Measurements from ENCODE around the gene GTF3A. TPM values are rescaled to one million over a fixed set of nuclear protein-coding genes. Genes with fewer than 3 reads are reported as not detected.
A peak's percentile ranks its signal among the peaks of the same experiment; 100 is the strongest.
"Not testable (repeated sequence)": the region's sequence is repeated elsewhere in the genome, so short reads cannot be mapped to it uniquely, and the experiment has no call there.

The GTF3A gene
- total and polyA plus RNA-seq, 2 donors, result 247 to 293 TPM

DNA sequence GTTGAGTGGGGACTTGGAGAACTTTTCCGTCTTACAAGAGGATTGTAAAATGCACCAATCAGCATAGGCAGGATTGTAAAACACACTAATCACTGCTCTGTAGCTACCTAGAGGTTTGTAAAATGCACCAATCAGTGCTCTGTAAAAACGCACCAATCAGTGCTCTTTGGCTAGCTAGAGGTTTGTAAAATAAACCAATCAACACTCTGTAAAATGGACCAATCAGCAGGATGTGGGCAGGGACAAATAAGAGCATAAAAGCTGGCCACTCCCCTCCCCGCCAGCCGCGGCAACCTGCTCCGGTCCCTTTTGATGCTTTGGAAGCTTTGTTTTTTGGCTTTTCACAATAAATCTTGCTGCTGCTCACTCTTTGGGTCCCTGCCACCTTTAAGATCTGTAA is 24.0 kb upstream of the GTF3A start:
- H3K36me3 ChIP-seq (ENCODE audit: control insufficient read depth in 2 of 2, insufficient read depth in 2 of 2, low read length in 1 of 2); H3K9me3 ChIP-seq (ENCODE audit: control insufficient read depth in 2 of 2, insufficient read depth in 1 of 2, low read length in 1 of 2); H3K4me3 ChIP-seq (ENCODE audit: low read length in 2 of 2); DNase-seq (ENCODE audit: low read depth in 6 of 9, low spot score in 9 of 9); H3K4me1 ChIP-seq (ENCODE audit: control insufficient read depth in 2 of 2, insufficient read depth in 2 of 2, low read length in 2 of 2); H3K27me3 ChIP-seq (ENCODE audit: control insufficient read depth in 2 of 2, insufficient read depth in 1 of 2, low read length in 1 of 2); H3K27ac ChIP-seq (ENCODE audit: low read depth in 1 of 2, low read length in 1 of 2): not testable (repeated sequence)
- 98% methylated on average over 6 of the region's 6 CpGs for WGBS

DNA sequence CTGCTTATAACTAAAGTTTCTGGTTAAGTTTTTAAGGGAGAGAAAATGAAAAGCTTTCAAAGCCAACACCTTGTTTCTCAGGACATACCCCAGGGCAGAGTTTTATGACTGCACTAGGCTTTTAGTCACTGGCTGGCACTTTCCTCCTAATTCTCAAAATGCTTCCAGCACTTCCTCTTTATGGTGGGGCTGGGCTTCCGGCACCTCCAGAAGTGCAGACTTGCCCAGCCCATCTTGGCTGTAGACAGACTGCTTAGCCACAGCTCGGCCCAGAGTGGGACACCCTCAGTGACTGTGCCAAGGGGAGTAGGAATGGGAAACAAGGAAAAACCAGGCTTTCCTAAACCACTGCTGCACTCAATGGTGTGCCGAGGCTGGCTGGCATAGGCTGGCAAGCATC is 23.2 kb upstream of the GTF3A start:
- no peak for DNase-seq (ENCODE audit: low read depth in 6 of 9, low spot score in 9 of 9)
- WGBS, result 24% methylated on average over 3 of the region's 3 CpGs
- Histone ChIP-seq H3K4me3 (ENCODE audit: low read length in 2 of 2) (no peak overlapping the region), H3K27ac (ENCODE audit: low read depth in 1 of 2, low read length in 1 of 2) (no peak overlapping the region), H3K36me3 (ENCODE audit: control insufficient read depth in 2 of 2, insufficient read depth in 2 of 2, low read length in 1 of 2) (no peaks in the 10 kb centered on the region), H3K27me3 (ENCODE audit: control insufficient read depth in 2 of 2, insufficient read depth in 1 of 2, low read length in 1 of 2) (no peaks in the 10 kb centered on the region), H3K4me1 (ENCODE audit: control insufficient read depth in 2 of 2, insufficient read depth in 2 of 2, low read length in 2 of 2) (no peaks in the 10 kb centered on the region), H3K9me3 (ENCODE audit: control insufficient read depth in 2 of 2, insufficient read depth in 1 of 2, low read length in 1 of 2) (peaks cover 0 to 4% of the 10 kb centered on the region in 2 donors)

DNA sequence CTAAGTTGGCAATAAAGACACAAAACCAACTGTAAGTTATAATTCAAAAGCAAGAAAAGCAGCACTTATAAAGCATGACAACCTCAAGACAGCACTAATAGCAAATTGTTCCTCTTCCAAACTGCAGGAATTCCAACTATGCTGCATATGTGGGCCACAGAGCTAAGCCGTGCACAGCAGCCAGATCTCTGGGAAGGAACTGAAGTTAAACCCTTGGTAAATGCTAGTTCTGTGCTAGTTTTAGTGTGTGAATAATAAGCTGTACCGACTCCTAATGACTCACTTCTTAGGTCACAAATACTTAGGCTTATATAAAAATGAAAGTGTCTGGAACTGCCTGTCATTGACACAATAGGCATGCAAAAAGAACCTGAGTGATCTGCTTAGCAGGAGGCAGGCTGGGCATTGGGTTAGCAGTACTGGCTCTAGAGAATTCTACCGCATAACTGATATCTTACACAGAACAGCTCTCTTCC is 21.2 kb upstream of the GTF3A start:
- Histone ChIP-seq H3K4me3 (ENCODE audit: low read length in 2 of 2) (no peak overlapping the region), H3K27me3 (ENCODE audit: control insufficient read depth in 2 of 2, insufficient read depth in 1 of 2, low read length in 1 of 2) (no peaks in the 10 kb centered on the region), H3K27ac (ENCODE audit: low read depth in 1 of 2, low read length in 1 of 2) (no peak overlapping the region), H3K36me3 (ENCODE audit: control insufficient read depth in 2 of 2, insufficient read depth in 2 of 2, low read length in 1 of 2) (no peaks in the 10 kb centered on the region), H3K4me1 (ENCODE audit: control insufficient read depth in 2 of 2, insufficient read depth in 2 of 2, low read length in 2 of 2) (peaks cover 0 to 3% of the 10 kb centered on the region in 2 donors), H3K9me3 (ENCODE audit: control insufficient read depth in 2 of 2, insufficient read depth in 1 of 2, low read length in 1 of 2) (peaks cover 0 to 4% of the 10 kb centered on the region in 2 donors)
- 91% methylated on average over 3 of the region's 3 CpGs for WGBS
- DNase-seq (ENCODE audit: low read depth in 6 of 9, low spot score in 9 of 9), result no peak

DNA sequence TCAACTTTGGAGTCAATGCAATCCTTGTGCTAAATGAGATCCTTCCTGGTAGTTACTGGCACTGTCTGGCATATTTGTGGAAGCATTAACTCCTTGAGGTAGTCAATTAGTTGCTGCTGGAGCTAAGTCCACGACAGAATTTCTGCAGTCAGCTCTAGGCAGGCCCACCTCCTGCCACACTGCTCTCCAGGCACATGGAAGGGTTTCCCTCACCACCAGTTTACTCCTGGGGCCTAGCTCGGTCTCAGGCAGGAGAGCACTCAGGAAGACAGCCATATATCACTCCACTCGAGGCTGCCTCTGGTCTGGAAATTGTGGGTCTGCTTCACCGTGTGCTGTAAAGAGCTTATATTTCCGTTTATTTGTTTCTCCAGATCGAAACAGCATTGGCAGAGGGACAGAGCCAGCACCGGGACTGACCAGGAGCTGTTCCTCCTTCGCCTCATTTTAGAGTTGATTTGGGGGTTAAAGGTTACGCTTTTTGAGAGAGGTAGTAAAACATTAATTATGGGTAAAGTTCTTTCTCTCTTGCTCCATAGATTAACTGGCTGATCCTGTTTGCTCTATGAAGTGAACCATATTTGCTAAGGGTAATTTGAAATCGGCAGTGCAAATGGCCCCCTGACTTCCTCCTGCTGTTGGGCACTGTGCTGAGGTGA is 20.6 kb upstream of the GTF3A start:
- DNase-seq (ENCODE audit: low read depth in 6 of 9, low spot score in 9 of 9), result no peak
- Histone ChIP-seq H3K4me3 (ENCODE audit: low read length in 2 of 2) (no peak overlapping the region), H3K4me1 (ENCODE audit: control insufficient read depth in 2 of 2, insufficient read depth in 2 of 2, low read length in 2 of 2) (peaks cover 0 to 3% of the 10 kb centered on the region in 2 donors), H3K27me3 (ENCODE audit: control insufficient read depth in 2 of 2, insufficient read depth in 1 of 2, low read length in 1 of 2) (no peaks in the 10 kb centered on the region), H3K9me3 (ENCODE audit: control insufficient read depth in 2 of 2, insufficient read depth in 1 of 2, low read length in 1 of 2) (peaks cover 0 to 4% of the 10 kb centered on the region in 2 donors), H3K27ac (ENCODE audit: low read depth in 1 of 2, low read length in 1 of 2) (no peak overlapping the region), H3K36me3 (ENCODE audit: control insufficient read depth in 2 of 2, insufficient read depth in 2 of 2, low read length in 1 of 2) (no peaks in the 10 kb centered on the region)
- 82% methylated on average over 10 of the region's 10 CpGs for WGBS

DNA sequence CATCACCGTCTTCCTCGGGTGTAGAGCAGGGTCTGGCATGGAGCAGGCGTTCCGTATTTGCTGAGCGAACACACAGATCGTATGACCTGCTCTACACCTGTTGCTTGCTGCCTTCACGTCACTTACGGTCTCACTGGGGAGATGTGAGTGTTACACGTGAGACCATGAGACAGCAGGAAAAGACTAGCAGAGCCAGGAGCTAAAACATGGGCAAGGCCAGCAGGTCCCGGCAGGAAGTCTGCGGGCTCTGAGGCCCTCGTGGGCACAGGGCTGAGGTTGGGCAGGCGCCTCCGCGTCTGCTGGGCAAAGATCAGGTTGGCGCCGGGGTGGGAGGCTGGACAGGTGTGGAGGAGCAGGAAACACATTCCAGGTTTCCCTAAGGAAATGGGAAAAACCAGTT is 19.7 kb upstream of the GTF3A start:
- Histone ChIP-seq H3K4me3 (ENCODE audit: low read length in 2 of 2) (no peak overlapping the region), H3K4me1 (ENCODE audit: control insufficient read depth in 2 of 2, insufficient read depth in 2 of 2, low read length in 2 of 2) (peaks cover 0 to 3% of the 10 kb centered on the region in 2 donors), H3K36me3 (ENCODE audit: control insufficient read depth in 2 of 2, insufficient read depth in 2 of 2, low read length in 1 of 2) (no peaks in the 10 kb centered on the region), H3K9me3 (ENCODE audit: control insufficient read depth in 2 of 2, insufficient read depth in 1 of 2, low read length in 1 of 2) (peaks cover 0 to 4% of the 10 kb centered on the region in 2 donors), H3K27me3 (ENCODE audit: control insufficient read depth in 2 of 2, insufficient read depth in 1 of 2, low read length in 1 of 2) (no peaks in the 10 kb centered on the region), H3K27ac (ENCODE audit: low read depth in 1 of 2, low read length in 1 of 2) (no peak overlapping the region)
- no peak for DNase-seq (ENCODE audit: low read depth in 6 of 9, low spot score in 9 of 9)
- WGBS, result 69% methylated on average over 17 of the region's 17 CpGs

DNA sequence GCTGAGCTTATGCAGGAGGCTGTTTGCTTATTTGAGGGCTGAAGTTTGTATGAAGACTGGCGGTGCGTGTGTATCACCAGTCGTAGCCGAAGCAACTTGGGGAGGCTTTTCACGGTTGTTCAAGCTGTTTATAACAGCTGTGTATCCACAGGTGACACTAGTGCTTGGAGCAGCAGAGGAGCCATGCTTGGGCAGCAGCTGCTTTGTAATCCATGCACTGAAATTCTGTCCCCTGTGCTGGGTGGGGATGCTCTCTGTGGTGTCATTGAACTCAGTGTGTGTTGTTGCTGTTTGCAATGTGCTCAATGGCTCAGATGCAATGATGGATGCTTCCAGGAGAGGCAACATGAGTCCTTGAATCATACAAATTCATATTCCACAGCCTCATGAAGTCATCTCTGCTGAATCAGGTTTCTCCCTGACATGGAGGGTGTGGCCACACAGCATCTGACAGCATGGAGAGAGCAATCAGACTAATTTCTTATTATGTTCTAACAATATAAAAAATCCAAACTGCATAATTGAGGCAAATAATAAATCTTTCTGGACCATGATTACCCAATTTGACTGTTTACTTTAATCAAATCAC is 18.8 kb upstream of the GTF3A start:
- DNase-seq (ENCODE audit: low read depth in 6 of 9, low spot score in 9 of 9), result no peak
- WGBS, result 95% methylated on average over 5 of the region's 5 CpGs

DNA sequence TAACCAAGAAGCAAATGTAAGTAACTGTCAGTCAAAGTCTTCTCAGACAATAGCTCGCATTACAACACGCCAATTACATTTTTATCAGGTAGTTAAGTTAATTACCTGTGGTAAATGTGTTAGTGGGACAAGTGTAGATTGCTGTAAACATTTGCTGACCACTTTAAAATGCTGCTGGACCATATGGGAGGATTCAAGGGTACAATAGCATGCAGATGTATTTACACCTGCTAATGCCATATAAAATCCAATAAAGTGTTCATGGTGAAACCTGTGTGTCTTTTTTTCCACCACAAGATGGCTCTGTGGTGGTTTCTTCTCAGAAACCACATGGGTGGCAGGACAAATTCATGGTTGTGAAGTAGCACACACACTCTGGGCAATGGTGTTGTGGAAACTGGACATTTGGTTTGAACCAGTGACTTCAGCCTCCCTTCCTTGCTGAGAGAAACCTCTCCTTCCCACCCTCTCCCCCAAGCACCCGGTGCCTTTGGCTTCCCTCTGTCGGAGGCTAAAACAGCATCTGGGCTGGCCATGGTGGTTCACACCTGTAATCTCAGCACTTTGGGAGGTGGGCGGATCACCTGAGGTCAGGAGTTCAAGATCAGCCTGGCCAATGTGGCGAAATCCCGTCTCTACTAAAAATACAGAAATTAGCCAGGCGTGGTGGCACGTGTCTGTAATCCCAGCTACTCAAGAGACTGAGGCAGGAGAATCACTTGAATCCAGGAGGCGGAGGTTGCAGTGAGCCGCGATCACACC is 18.1 kb upstream of the GTF3A start:
- Histone ChIP-seq H3K4me1 (ENCODE audit: control insufficient read depth in 2 of 2, insufficient read depth in 2 of 2, low read length in 2 of 2) (peaks cover 0 to 3% of the 10 kb centered on the region in 2 donors), H3K27me3 (ENCODE audit: control insufficient read depth in 2 of 2, insufficient read depth in 1 of 2, low read length in 1 of 2) (no peaks in the 10 kb centered on the region), H3K27ac (ENCODE audit: low read depth in 1 of 2, low read length in 1 of 2) (no peak overlapping the region), H3K9me3 (ENCODE audit: control insufficient read depth in 2 of 2, insufficient read depth in 1 of 2, low read length in 1 of 2) (no peaks in the 10 kb centered on the region), H3K4me3 (ENCODE audit: low read length in 2 of 2) (no peak overlapping the region), H3K36me3 (ENCODE audit: control insufficient read depth in 2 of 2, insufficient read depth in 2 of 2, low read length in 1 of 2) (no peaks in the 10 kb centered on the region)
- WGBS, result 92% methylated on average over 12 of the region's 12 CpGs
- peak in 7 of 9 donors; percentile 35 to 75 (median 48) for DNase-seq (ENCODE audit: low read depth in 6 of 9, low spot score in 9 of 9)

More for the DNA sequence above, 18.8 kb upstream of the GTF3A start:
- H3K4me3 ChIP-seq (ENCODE audit: low read length in 2 of 2), result no peak overlapping the region
- peaks cover 0 to under 1% of the 10 kb centered on the region in 2 donors for H3K9me3 ChIP-seq (ENCODE audit: control insufficient read depth in 2 of 2, insufficient read depth in 1 of 2, low read length in 1 of 2)
- peaks cover 0 to 3% of the 10 kb centered on the region in 2 donors for H3K4me1 ChIP-seq (ENCODE audit: control insufficient read depth in 2 of 2, insufficient read depth in 2 of 2, low read length in 2 of 2)
- H3K27me3 ChIP-seq (ENCODE audit: control insufficient read depth in 2 of 2, insufficient read depth in 1 of 2, low read length in 1 of 2), result no peaks in the 10 kb centered on the region
- H3K27ac ChIP-seq (ENCODE audit: low read depth in 1 of 2, low read length in 1 of 2), result no peak overlapping the region
- H3K36me3 ChIP-seq (ENCODE audit: control insufficient read depth in 2 of 2, insufficient read depth in 2 of 2, low read length in 1 of 2), result no peaks in the 10 kb centered on the region

DNA sequence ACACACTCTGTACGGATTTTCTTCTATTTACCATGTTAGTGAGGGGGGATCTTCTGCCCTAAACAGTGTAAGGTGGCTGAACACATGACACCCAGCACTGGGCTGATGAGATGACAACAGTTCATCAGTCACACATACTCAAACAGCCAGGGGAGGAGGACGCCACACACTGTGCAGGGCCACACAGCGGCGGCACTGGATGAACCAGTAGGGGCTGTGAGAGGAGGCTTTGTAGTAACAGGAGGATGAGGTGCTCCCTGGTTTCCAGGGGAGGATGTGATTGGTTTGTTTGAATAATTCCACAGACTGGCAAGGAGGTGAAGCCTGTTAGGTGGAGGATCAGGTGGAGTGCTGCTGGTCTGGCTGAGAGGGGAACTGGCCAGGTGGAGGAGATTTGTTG is 16.3 kb upstream of the GTF3A start:
- Histone ChIP-seq H3K27ac (ENCODE audit: low read depth in 1 of 2, low read length in 1 of 2) (no peak overlapping the region), H3K4me1 (ENCODE audit: control insufficient read depth in 2 of 2, insufficient read depth in 2 of 2, low read length in 2 of 2) (peaks cover 0 to 3% of the 10 kb centered on the region in 2 donors), H3K9me3 (ENCODE audit: control insufficient read depth in 2 of 2, insufficient read depth in 1 of 2, low read length in 1 of 2) (no peaks in the 10 kb centered on the region), H3K4me3 (ENCODE audit: low read length in 2 of 2) (no peak overlapping the region), H3K27me3 (ENCODE audit: control insufficient read depth in 2 of 2, insufficient read depth in 1 of 2, low read length in 1 of 2) (peaks cover 0 to 2% of the 10 kb centered on the region in 2 donors), H3K36me3 (ENCODE audit: control insufficient read depth in 2 of 2, insufficient read depth in 2 of 2, low read length in 1 of 2) (no peaks in the 10 kb centered on the region)
- DNase-seq (ENCODE audit: low read depth in 6 of 9, low spot score in 9 of 9), result no peak
- WGBS, result 94% methylated on average over 4 of the region's 4 CpGs

DNA sequence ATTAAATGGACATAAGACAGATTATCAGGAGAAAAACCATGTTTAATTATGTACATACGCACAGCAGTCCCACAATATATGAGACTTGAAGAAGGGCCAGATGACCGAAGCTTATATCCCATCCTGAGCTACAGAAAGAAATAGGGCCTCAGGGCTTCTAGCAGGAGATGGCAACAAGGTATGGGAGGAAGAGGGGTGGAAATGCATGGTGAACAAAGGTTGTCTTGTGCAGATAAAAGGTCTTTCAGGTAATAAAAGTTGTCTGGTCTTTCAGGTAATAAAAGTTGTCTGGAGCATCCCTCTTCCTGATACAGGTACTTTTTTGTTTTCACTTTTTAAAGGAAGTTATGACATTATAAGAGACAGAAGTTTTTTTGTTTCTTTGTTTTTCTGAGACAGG is 15.4 kb upstream of the GTF3A start:
- no peak overlapping the region for H3K27ac ChIP-seq (ENCODE audit: low read depth in 1 of 2, low read length in 1 of 2)
- H3K4me1 ChIP-seq (ENCODE audit: control insufficient read depth in 2 of 2, insufficient read depth in 2 of 2, low read length in 2 of 2), result peaks cover 0 to 3% of the 10 kb centered on the region in 2 donors
- over 99% methylated on average over 2 of the region's 2 CpGs for WGBS
- DNase-seq (ENCODE audit: low read depth in 6 of 9, low spot score in 9 of 9), result no peak
- H3K4me3 ChIP-seq (ENCODE audit: low read length in 2 of 2), result no peak overlapping the region
- no peaks in the 10 kb centered on the region for H3K36me3 ChIP-seq (ENCODE audit: control insufficient read depth in 2 of 2, insufficient read depth in 2 of 2, low read length in 1 of 2)
- H3K9me3 ChIP-seq (ENCODE audit: control insufficient read depth in 2 of 2, insufficient read depth in 1 of 2, low read length in 1 of 2), result no peaks in the 10 kb centered on the region
- H3K27me3 ChIP-seq (ENCODE audit: control insufficient read depth in 2 of 2, insufficient read depth in 1 of 2, low read length in 1 of 2), result peaks cover 0 to 2% of the 10 kb centered on the region in 2 donors

Measured in thymus (tissue), 11 donors.